WTC11 (cell line): ENCODE data around the gene CCT3. TPM values are rescaled to one million over a fixed set of nuclear protein-coding genes. Genes with fewer than 3 reads are reported as not detected.

Experiments
- ATAC-seq: fragments of 200-7000 bp; cut with Tn5 transposase; 2 replicates; pipeline ENCODE4 v1.10.0; 2021; ENCODE audit warnings: mild to moderate bottlenecking, moderate library complexity
- CTCF ChIA-PET: fragments of 300-600 bp; sonication (Branson Sonifier 250); formaldehyde crosslinking; loops from one replicate; lab custom pipeline; 2021; ENCODE audit warnings: antibody characterized with exemption; lab: Charles Lee
- POLR2A ChIA-PET: fragments of 350-600 bp; sonication (Branson Sonifier 250); formaldehyde crosslinking; loops from one replicate; lab custom pipeline; 2021; ENCODE audit warnings: antibody characterized with exemption; lab: Charles Lee
- DNase-seq: peaks from one replicate; pipeline ENCODE4 v3.0.0; 2021; ENCODE audit warnings: low spot score
- H3K27ac Mint-ChIP-seq: 2 replicates; pipeline ENCODE4 v1.8.0; 2021; ENCODE audit warnings: mixed read lengths
- H3K27me3 Mint-ChIP-seq: 2 replicates; pipeline ENCODE4 v1.8.0; 2021; ENCODE audit warnings: low read depth, mild to moderate bottlenecking, moderate library complexity, mixed read lengths
- H3K36me3 Mint-ChIP-seq: 2 replicates; pipeline ENCODE4 v1.8.0; 2021; ENCODE audit warnings: mixed read lengths
- H3K4me1 Mint-ChIP-seq: 2 replicates; pipeline ENCODE4 v1.8.0; 2022; ENCODE audit warnings: mixed read lengths
- H3K4me3 Mint-ChIP-seq: 2 replicates; pipeline ENCODE4 v1.8.0; 2021; ENCODE audit warnings: mild to moderate bottlenecking, moderate library complexity, mixed read lengths
- H3K9me3 Mint-ChIP-seq: 2 replicates; pipeline ENCODE4 v1.8.0; 2021; ENCODE audit warnings: mixed read lengths
- FOXP1 ChIP-seq: sonication (generic); formaldehyde crosslinking; IDR thresholded peaks from 2 replicates; pipeline ENCODE4 v1.8.0; 2022; ENCODE audit warnings: missing genetic modification reagents, mild to moderate bottlenecking, moderate library complexity, borderline replicate concordance
- HMGA2 ChIP-seq: fragments of 250-450 bp; sonication (Bioruptor Pico); IDR thresholded peaks from 2 replicates; pipeline ENCODE4 v1.4.0; 2021; ENCODE audit warnings: mild to moderate bottlenecking, moderate library complexity
- IRF1 ChIP-seq: sonication (generic); formaldehyde crosslinking; IDR thresholded peaks from 2 replicates; pipeline ENCODE4 v1.8.0; 2023; ENCODE audit warnings: missing genetic modification reagents
- IRF2 ChIP-seq: sonication (generic); formaldehyde crosslinking; IDR thresholded peaks from 2 replicates; pipeline ENCODE4 v1.8.0; 2022; ENCODE audit warnings: low read depth, missing genetic modification reagents, borderline replicate concordance
- NR3C1 ChIP-seq: sonication (generic); formaldehyde crosslinking; conservative IDR thresholded peaks from 2 replicates; pipeline ENCODE4 v1.8.1; 2023; ENCODE audit warnings: low read depth, mild to moderate bottlenecking, missing genetic modification reagents
- PRDM15 ChIP-seq: sonication (generic); formaldehyde crosslinking; IDR thresholded peaks from 2 replicates; pipeline ENCODE4 v1.8.0; 2022; ENCODE audit warnings: missing genetic modification reagents
- RORB ChIP-seq: fragments of 250-450 bp; sonication (Bioruptor Pico); IDR thresholded peaks from 2 replicates; pipeline ENCODE4 v1.9.0; 2021; ENCODE audit warnings: mild to moderate bottlenecking
- ZNF219 ChIP-seq: sonication (generic); formaldehyde crosslinking; IDR thresholded peaks from 2 replicates; pipeline ENCODE4 v1.8.0; 2023; ENCODE audit warnings: missing genetic modification reagents, mild to moderate bottlenecking, borderline replicate concordance
- ZNF281 ChIP-seq: sonication (generic); formaldehyde crosslinking; IDR thresholded peaks from 2 replicates; pipeline ENCODE4 v1.8.0; 2023; ENCODE audit warnings: mild to moderate bottlenecking, missing genetic modification reagents
- ZNF532 ChIP-seq: fragments of 250-450 bp; sonication (Bioruptor Pico); IDR thresholded peaks from 2 replicates; pipeline ENCODE4 v1.9.0; 2021; ENCODE audit warnings: mild to moderate bottlenecking, borderline replicate concordance
- total RNA-seq: library from RNA; stranded (reverse); gene quantifications from 3 replicates; pipeline ENCODE4 v1.2.3, GENCODE V29; 2021
- TF ChIP-seq, protein P1 (sequence below): sonication (generic); formaldehyde crosslinking; IDR thresholded peaks from 2 replicates; pipeline ENCODE4 v1.8.0; 2022; ENCODE audit warnings: mild to moderate bottlenecking, missing genetic modification reagents

The CCT3 gene
- total RNA-seq, 1 experiment from 2014 or later: 479 TPM

DNA sequence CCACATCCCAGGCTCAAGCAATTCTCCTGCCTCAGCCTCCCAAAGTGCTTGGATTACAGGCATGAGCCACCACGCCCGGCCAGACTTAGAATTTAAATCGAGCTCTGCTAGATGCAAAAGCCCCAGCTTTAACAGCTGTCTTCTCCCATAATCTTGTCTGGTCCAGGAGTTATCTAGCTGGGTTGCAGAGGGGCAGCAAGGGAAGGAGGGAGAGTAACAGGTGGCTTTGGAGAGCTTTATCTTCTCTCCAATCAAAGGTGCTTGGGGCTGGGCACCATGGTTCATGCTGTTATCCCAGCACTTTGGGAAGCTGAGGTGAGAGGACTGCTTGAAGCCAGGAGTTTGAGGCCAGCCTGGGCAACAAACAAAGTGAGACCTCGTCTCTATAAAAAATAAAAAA lies 34.8 kb upstream of the CCT3 start:
- no peak for ATAC-seq
- ChIA-PET POLR2A (interaction anchor here (0.7 kb wide), 1 partner anchor 113 kb away, joined by 4 read pairs; no protein-coding TSS in a partner anchor), CTCF (interaction anchor here (1.0 to 9.7 kb wide), 8 partner anchors 10 to 85 kb away, joined by 3 to 79 read pairs (median 4); no protein-coding TSS in a partner anchor)
- H3K27me3 Mint-ChIP-seq: peaks cover 35% of the 10 kb centered on the region
- no peak overlapping the region for H3K4me3 Mint-ChIP-seq
- no peaks in the 10 kb centered on the region for H3K9me3 Mint-ChIP-seq
- no peaks in the 10 kb centered on the region for H3K36me3 Mint-ChIP-seq
- H3K27ac Mint-ChIP-seq: no peak overlapping the region
- DNase-seq: no peak
- H3K4me1 Mint-ChIP-seq: peaks cover 7% of the 10 kb centered on the region
- TF ChIP-seq PRDM15 (CRISPR knock-in tag): no peak
- TF ChIP-seq ZNF281 (CRISPR knock-in tag): no peak
- TF ChIP-seq, protein P1, sequence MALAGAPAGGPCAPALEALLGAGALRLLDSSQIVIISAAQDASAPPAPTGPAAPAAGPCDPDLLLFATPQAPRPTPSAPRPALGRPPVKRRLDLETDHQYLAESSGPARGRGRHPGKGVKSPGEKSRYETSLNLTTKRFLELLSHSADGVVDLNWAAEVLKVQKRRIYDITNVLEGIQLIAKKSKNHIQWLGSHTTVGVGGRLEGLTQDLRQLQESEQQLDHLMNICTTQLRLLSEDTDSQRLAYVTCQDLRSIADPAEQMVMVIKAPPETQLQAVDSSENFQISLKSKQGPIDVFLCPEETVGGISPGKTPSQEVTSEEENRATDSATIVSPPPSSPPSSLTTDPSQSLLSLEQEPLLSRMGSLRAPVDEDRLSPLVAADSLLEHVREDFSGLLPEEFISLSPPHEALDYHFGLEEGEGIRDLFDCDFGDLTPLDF: no peak
- TF ChIP-seq, all 79 proteins: peak for 0

DNA sequence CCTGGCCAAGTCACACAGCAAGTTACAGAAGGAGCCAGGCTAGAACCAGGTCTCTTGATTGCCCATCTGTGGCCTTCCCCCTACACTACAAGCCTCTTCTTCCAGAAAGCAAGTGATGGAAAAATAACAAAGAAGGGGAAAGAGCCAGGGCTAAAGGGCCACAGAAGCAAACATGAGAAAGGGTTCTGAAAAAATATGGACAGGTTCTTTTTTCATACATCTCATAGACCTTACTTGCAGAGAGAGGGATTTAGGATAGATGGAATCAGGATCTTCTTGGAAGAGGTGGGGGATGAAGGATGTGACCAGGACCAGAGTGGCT lies 34.1 kb upstream of the CCT3 start:
- POLR2A ChIA-PET: no interaction called here
- H3K27ac Mint-ChIP-seq: no peak overlapping the region
- CTCF ChIA-PET: interaction anchor here (0.6 to 9.7 kb wide), 8 partner anchors 11 to 139 kb away, joined by 3 to 79 read pairs (median 4); no protein-coding TSS in a partner anchor
- ATAC-seq (no peak), DNase-seq (no peak)
- H3K36me3 Mint-ChIP-seq: no peaks in the 10 kb centered on the region
- TF ChIP-seq HMGA2: no peak
- TF ChIP-seq ZNF219 (CRISPR knock-in tag): no peak
- TF ChIP-seq IRF1: no peak
- TF ChIP-seq IRF2 (CRISPR knock-in tag): no peak
- TF ChIP-seq NR3C1 (CRISPR knock-in tag): no peak
- TF ChIP-seq ZNF532 (CRISPR knock-in tag): no peak
- TF ChIP-seq RORB: no peak
- no peak for TF ChIP-seq FOXP1 (CRISPR knock-in tag)
- TF ChIP-seq, protein P1: no peak
- peaks cover 13% of the 10 kb centered on the region for H3K4me1 Mint-ChIP-seq
- H3K4me3 Mint-ChIP-seq: no peak overlapping the region
- peaks cover 35% of the 10 kb centered on the region for H3K27me3 Mint-ChIP-seq
- no peaks in the 10 kb centered on the region for H3K9me3 Mint-ChIP-seq
